GM18507 (cell line): ENCODE results near the gene L3MBTL1.
"Not testable (repeated sequence)": the region's sequence is repeated elsewhere in the genome, so short reads cannot be mapped to it uniquely, and the experiment has no call there.

Experiments used
- DNase-seq: peaks from one replicate; pipeline ENCODE4 v3.0.0; 2011; ENCODE audit warnings: low read depth; ENCODE audit not compliant: insufficient read length; ENCODE audit errors: extremely low spot score
- FAIRE-seq: peaks from 2 replicates; lab custom pipeline; 2011; peaks lifted over from hg19 to GRCh38; lab: Jason Lieb, UNC

The L3MBTL1 gene

GRCh38 chr20:43576108-43576507, 68.6 kb downstream of the L3MBTL1 start:
- FAIRE-seq: no peak
- DNase-seq: no peak

- FAIRE-seq: no peak
- DNase-seq: no peak
Observed at GRCh38 chr20:43579861-43580793, 72.6 kb downstream of the L3MBTL1 start.

- FAIRE-seq (no peak), DNase-seq (no peak)
Observed at GRCh38 chr20:43583133-43583864, 75.8 kb downstream of the L3MBTL1 start.

DNA sequence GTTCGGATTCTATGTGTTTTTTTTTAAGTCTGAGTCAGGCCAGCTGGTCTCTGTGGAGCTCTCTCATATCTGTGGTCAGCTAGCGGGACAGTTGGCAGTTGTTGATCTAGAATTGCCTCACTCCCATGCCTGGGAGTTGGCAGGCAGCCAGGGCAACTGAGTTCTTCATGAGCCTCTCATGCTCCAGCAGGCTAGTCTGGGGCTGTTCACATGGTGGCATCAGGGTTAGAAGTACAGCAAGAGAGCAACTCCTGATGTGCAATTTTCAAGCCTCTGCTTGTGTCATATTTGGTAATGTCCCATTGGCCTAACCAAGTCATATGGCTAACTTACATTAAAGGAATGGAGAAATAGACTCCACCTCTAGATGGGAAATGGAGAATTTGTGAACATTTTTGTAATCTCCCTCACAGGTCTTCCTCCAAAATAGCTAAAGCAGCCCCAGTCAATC, 76.5 kb downstream of the L3MBTL1 start:
- no peak for FAIRE-seq

GRCh38 chr20:43584448-43585136, 77.1 kb downstream of the L3MBTL1 start:
- FAIRE-seq (no peak), DNase-seq (no peak)

More for the DNA sequence above, 76.5 kb downstream of the L3MBTL1 start:
- no peak for DNase-seq

GRCh38 chr20:43586641-43587040, 79.1 kb downstream of the L3MBTL1 start:
- DNase-seq: no peak
- no peak for FAIRE-seq

GRCh38 chr20:43588526-43588925, 81.0 kb downstream of the L3MBTL1 start:
- not testable (repeated sequence) for FAIRE-seq, DNase-seq

- FAIRE-seq: no peak
- no peak for DNase-seq
Observed at GRCh38 chr20:43590036-43590391, 82.5 kb downstream of the L3MBTL1 start.

DNA sequence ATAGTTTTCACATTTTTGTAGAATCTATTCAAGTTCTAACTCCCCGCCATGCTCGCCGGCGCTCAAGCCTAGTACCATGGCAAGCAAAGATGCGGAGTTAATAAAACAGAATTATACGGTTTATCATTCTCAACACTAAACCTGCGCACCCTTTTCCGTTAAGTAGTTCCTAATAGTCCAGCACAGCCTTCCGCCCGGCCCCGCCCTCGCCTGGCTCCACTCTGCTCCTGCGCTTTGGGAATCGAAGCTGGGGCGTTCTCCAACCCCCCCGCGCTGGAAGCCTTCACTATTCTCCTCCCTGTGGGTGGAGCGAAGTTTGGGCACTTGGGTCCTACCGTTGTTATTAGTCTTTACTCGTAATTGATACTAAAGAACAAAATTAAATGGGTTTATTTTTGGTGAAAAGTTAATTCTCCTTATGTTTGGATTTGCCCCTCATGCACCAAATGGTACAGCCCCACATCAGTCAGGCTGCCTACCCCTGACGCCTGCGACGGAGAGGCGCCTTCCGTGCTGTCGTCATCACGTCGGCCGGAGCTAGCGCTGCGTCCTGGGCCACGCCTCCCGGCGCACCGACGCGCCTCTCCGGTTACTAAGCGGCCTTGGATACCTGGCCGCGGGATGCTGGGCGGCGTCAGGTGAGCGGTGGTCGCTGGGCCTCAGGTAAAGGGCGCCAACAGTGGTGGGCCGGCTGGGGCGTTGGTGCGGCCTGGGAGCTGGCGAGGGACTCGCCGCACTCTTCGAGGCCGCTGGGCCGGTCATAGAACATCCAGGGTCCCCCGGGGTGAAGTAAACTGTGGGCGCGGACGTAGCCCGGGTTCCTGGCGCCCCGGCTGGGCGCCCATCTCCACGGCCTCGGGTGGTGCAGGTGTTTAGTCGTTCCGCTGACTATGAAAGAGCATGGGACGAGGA, 83.2 kb downstream of the L3MBTL1 start, which contains the start of gene IFT52:
IFT52 (plus strand) TSS at position 546 of the 912 bp plus-strand sequence. CDS start 3,762 bp downstream, outside the sequence.
- DNase-seq (peak; percentile 91), FAIRE-seq (peak; percentile 94)
